ENCODE results near the gene TGFBR1.

- TF ChIP-seq, protein P1, sequence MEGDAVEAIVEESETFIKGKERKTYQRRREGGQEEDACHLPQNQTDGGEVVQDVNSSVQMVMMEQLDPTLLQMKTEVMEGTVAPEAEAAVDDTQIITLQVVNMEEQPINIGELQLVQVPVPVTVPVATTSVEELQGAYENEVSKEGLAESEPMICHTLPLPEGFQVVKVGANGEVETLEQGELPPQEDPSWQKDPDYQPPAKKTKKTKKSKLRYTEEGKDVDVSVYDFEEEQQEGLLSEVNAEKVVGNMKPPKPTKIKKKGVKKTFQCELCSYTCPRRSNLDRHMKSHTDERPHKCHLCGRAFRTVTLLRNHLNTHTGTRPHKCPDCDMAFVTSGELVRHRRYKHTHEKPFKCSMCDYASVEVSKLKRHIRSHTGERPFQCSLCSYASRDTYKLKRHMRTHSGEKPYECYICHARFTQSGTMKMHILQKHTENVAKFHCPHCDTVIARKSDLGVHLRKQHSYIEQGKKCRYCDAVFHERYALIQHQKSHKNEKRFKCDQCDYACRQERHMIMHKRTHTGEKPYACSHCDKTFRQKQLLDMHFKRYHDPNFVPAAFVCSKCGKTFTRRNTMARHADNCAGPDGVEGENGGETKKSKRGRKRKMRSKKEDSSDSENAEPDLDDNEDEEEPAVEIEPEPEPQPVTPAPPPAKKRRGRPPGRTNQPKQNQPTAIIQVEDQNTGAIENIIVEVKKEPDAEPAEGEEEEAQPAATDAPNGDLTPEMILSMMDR (IDR thresholded peaks at IDR 0.05; ENCODE audit: poor library complexity) = no peak
- TF ChIP-seq EZH2 (IDR thresholded peaks at IDR 0.05; ENCODE audit: borderline replicate concordance) = no peak
- TF ChIP-seq EZH2phosphoT487 (IDR thresholded peaks at IDR 0.05; ENCODE audit: low read depth, severe bottlenecking, unreplicated experiment) = no peak
These were observed 24.2 kb downstream of the TGFBR1 start for GRCh38 chr9:99129091-99129490.
